T-helper 2 cell treated with Interferon-gamma antibody and Interleukin-4, amounts not matched to agents 5 μg/mL and 100 μg/mL, for 36 hours (primary cell): Measurements from ENCODE around the gene CNNM4.

Experiments
- DNase-seq: peaks from one replicate; pipeline ENCODE4 v3.0.0; 2021; ENCODE audit warnings: low spot score
- H3K27ac Mint-ChIP-seq: one replicate; pipeline ENCODE4 v1.8.0; 2021; ENCODE audit warnings: mild to moderate bottlenecking, mixed read lengths
- H3K27me3 Mint-ChIP-seq: one replicate; pipeline ENCODE4 v1.8.0; 2021; ENCODE audit warnings: low read depth, mixed read lengths
- H3K36me3 Mint-ChIP-seq: one replicate; pipeline ENCODE4 v1.8.0; 2021; ENCODE audit warnings: low read depth, mixed read lengths
- H3K4me1 Mint-ChIP-seq: one replicate; pipeline ENCODE4 v1.8.0; 2021; ENCODE audit warnings: low read depth, mixed read lengths
- H3K4me3 Mint-ChIP-seq: one replicate; pipeline ENCODE4 v1.8.0; 2022; ENCODE audit warnings: mild to moderate bottlenecking, moderate library complexity, mixed read lengths
- H3K9me3 Mint-ChIP-seq: one replicate; pipeline ENCODE4 v1.8.0; 2021; ENCODE audit warnings: mixed read lengths

The CNNM4 gene

DNA sequence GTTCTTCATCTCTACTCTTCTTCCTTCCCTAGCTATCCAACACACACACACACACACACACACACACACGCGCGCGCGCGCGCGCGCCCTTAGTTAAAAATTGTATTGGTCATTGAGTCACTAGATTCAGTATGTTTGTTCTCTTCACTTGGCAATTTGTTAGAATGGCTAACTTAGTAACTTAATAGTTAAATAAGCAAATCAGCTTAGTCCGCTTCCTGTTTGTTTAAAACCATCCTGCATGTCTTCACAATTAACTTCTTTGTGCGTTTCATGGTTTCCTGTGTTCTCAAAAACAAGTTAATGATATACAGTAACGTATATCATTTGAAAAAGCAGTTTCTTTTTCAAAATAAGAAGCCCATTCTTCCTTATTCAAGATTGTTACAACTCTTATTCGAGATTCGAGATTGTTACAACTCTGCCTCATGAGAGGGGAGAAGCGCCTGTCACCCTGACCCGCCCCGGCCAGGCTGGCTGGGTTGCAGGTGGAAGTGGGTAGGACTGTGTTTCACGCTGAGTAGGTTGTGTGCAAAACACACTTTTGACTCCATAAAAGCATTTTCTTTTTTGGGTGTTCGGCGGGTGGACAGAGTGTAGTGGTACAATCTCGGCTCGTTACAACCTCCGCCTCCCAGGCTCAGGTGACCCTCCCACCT lies 45.9 kb downstream of the CNNM4 start:
- H3K4me3 Mint-ChIP-seq, result peak overlapping the region; percentile 69
- H3K9me3 Mint-ChIP-seq, result no peaks in the 10 kb centered on the region
- H3K36me3 Mint-ChIP-seq, result peaks cover 7% of the 10 kb centered on the region
- H3K4me1 Mint-ChIP-seq, result peaks cover 11% of the 10 kb centered on the region
- H3K27me3 Mint-ChIP-seq, result no peaks in the 10 kb centered on the region
- no peak for DNase-seq
- H3K27ac Mint-ChIP-seq, result peak overlapping the region; percentile 83

DNA sequence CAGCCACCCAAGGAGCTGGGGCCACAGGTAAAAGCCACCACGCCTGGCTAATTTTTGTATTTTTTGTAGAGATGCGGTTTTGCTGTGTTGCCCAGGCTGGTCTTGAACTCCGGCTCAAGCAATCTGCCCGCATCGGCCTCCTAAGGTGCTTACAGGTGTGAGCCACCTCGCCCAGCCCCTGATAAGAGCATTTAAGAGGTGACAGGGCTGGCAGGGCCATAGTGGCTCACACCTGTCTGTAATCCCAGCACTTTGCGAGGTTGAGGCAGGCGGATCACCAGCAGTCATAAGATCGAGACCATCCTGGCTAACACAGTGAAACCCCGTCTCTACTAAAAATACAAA lies 46.4 kb downstream of the CNNM4 start:
- H3K4me3 Mint-ChIP-seq, result peak overlapping the region; percentile 69
- H3K27ac Mint-ChIP-seq, result peak overlapping the region; percentile 83
- H3K9me3 Mint-ChIP-seq, result no peaks in the 10 kb centered on the region
- H3K36me3 Mint-ChIP-seq, result peaks cover 7% of the 10 kb centered on the region
- DNase-seq, result no peak
- H3K4me1 Mint-ChIP-seq, result peaks cover 11% of the 10 kb centered on the region
- no peaks in the 10 kb centered on the region for H3K27me3 Mint-ChIP-seq

GRCh38 chr2:96808176-96808837 lies 47.6 kb downstream of the CNNM4 start:
- Mint-ChIP-seq H3K4me3 (no peak overlapping the region), H3K27ac (peak overlapping the region; percentile 34), H3K27me3 (no peaks in the 10 kb centered on the region), H3K9me3 (no peaks in the 10 kb centered on the region), H3K36me3 (peaks cover 7% of the 10 kb centered on the region), H3K4me1 (peaks cover 15% of the 10 kb centered on the region)
- DNase-seq, result no peak

DNA sequence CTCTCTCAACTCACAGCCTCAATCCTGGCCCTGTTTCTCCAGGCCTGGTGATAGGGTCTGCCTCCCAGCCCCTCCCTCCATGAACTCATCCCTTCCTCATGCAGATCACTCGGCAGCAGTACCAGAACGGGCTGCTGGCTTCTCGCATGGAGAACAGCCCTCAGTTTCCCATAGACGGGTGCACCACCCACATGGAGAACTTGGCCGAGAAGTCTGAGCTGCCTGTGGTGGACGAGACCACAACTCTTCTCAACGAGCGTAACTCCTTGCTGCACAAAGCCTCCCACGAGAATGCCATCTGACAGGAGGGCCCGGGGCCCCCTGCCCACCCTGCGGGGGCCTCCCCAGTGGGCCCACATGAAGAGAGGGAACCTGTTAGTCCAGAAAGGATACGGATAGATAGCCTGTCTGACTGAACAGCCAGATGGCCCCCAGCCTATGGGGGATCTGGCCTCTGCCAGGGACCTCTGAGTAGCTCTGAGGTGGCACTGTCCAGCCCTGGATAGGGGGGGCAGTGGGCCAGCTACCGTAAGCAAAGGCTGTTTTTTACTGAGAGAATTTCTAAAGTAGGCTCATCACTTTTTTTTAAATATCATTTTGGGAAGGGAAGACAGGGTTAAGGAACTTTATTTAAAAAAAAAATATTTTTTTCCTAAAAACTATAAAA lies 48.6 kb downstream of the CNNM4 start:
- peaks cover 7% of the 10 kb centered on the region for H3K36me3 Mint-ChIP-seq
- no peak overlapping the region for H3K27ac Mint-ChIP-seq
- H3K4me3 Mint-ChIP-seq, result no peak overlapping the region
- DNase-seq, result no peak
- H3K4me1 Mint-ChIP-seq, result peaks cover 18% of the 10 kb centered on the region
- H3K27me3 Mint-ChIP-seq, result no peaks in the 10 kb centered on the region
- no peaks in the 10 kb centered on the region for H3K9me3 Mint-ChIP-seq

DNA sequence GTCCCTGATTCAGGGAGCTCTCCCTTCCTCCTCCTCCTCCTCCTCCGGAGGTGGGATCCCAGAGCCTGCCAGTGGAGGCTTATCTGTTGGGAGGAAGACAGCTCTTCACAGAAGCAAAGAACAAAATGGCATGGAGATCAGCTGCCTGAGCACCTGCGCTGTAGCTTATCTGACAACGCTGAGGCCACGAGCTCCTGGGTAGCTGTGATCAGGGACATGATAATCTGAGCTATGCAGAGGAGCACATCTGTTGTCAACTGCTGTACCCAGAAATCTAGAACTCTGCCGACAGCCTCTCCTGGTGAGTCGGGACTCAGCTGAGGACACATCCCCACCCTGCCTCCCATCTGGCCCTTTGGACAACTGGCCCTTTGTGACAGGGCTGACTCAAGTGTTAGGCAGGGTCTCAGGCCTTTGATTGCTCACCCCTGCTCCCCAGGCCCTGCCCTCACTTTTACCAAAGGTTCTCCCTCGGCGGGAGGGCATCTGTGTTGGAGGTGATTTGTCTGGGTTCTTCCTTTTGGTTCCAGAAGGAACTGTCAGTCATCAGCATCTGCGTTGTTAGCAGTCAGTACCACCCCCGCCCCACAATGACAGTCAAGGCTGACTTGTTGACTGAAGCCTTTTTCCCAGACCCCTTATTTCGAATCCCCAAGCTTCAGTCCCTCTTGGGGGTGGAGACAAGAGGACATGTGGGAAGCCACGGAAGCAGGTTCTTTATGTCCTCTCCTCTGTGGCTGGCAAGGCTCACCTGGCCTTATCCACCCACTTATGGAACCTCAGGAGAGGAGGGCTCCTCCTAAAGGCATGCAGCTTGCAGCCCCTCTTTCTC lies 49.5 kb downstream of the CNNM4 start:
- H3K4me1 Mint-ChIP-seq, result peaks cover 22% of the 10 kb centered on the region
- no peaks in the 10 kb centered on the region for H3K9me3 Mint-ChIP-seq
- H3K27me3 Mint-ChIP-seq, result no peaks in the 10 kb centered on the region
- no peak overlapping the region for H3K27ac Mint-ChIP-seq
- peaks cover 7% of the 10 kb centered on the region for H3K36me3 Mint-ChIP-seq
- DNase-seq, result no peak
- no peak overlapping the region for H3K4me3 Mint-ChIP-seq

- no peak for DNase-seq
- no peak overlapping the region for H3K27ac Mint-ChIP-seq
- H3K27me3 Mint-ChIP-seq, result no peaks in the 10 kb centered on the region
- H3K4me3 Mint-ChIP-seq, result no peak overlapping the region
- peaks cover 27% of the 10 kb centered on the region for H3K4me1 Mint-ChIP-seq
- H3K36me3 Mint-ChIP-seq, result peaks cover 7% of the 10 kb centered on the region
- no peaks in the 10 kb centered on the region for H3K9me3 Mint-ChIP-seq
Observed at GRCh38 chr2:96810783-96811192, 50.1 kb downstream of the CNNM4 start.

- H3K27me3 Mint-ChIP-seq, result no peaks in the 10 kb centered on the region
- DNase-seq, result no peak
- H3K4me3 Mint-ChIP-seq, result no peak overlapping the region
- peaks cover 3% of the 10 kb centered on the region for H3K36me3 Mint-ChIP-seq
- peaks cover 18% of the 10 kb centered on the region for H3K4me1 Mint-ChIP-seq
- H3K9me3 Mint-ChIP-seq, result no peaks in the 10 kb centered on the region
- H3K27ac Mint-ChIP-seq, result no peak overlapping the region
Observed at GRCh38 chr2:96811917-96812316, 51.2 kb downstream of the CNNM4 start.

- Mint-ChIP-seq H3K27ac (no peak overlapping the region), H3K4me3 (no peak overlapping the region), H3K9me3 (no peaks in the 10 kb centered on the region), H3K27me3 (no peaks in the 10 kb centered on the region), H3K4me1 (peaks cover 30% of the 10 kb centered on the region), H3K36me3 (peaks cover 15% of the 10 kb centered on the region)
- no peak for DNase-seq
Observed at GRCh38 chr2:96813656-96814055, 53.0 kb downstream of the CNNM4 start.

GRCh38 chr2:96815326-96816126 lies 54.8 kb downstream of the CNNM4 start:
- peak overlapping the region; percentile 92 for H3K4me3 Mint-ChIP-seq
- no peaks in the 10 kb centered on the region for H3K9me3 Mint-ChIP-seq
- H3K36me3 Mint-ChIP-seq, result peaks cover 25% of the 10 kb centered on the region
- DNase-seq, result peak; percentile 36
- H3K27ac Mint-ChIP-seq, result peak overlapping the region; percentile 51
- H3K27me3 Mint-ChIP-seq, result no peaks in the 10 kb centered on the region
- H3K4me1 Mint-ChIP-seq, result peaks cover 48% of the 10 kb centered on the region

- Mint-ChIP-seq H3K4me1 (peaks cover 54% of the 10 kb centered on the region), H3K27me3 (no peaks in the 10 kb centered on the region), H3K27ac (peak within 1 kb of the TSS; percentile 51), H3K9me3 (no peaks in the 10 kb centered on the region), H3K36me3 (peaks cover 30% of the 10 kb centered on the region), H3K4me3 (peak within 1 kb of the TSS; percentile 92)
- DNase-seq, result peak; percentile 98
Observed at GRCh38 chr2:96816127-96816835, 55.6 kb downstream of the CNNM4 start, which contains the start of gene CNNM3. TSS of gene CNNM3 (plus strand) at chr2:96816268. CDS start at chr2:96816278, 10 bp downstream.

GRCh38 chr2:96816836-96817702 lies 56.4 kb downstream of the CNNM4 start:
- peak overlapping the region; percentile 79 for H3K4me3 Mint-ChIP-seq
- no peak for DNase-seq
- H3K27me3 Mint-ChIP-seq, result no peaks in the 10 kb centered on the region
- peak overlapping the region; percentile 20 for H3K27ac Mint-ChIP-seq
- no peaks in the 10 kb centered on the region for H3K9me3 Mint-ChIP-seq
- peaks cover 31% of the 10 kb centered on the region for H3K36me3 Mint-ChIP-seq
- peaks cover 59% of the 10 kb centered on the region for H3K4me1 Mint-ChIP-seq

GRCh38 chr2:96817882-96818281 lies 57.2 kb downstream of the CNNM4 start:
- peak overlapping the region; percentile 79 for H3K4me3 Mint-ChIP-seq
- no peak for DNase-seq
- peaks cover 56% of the 10 kb centered on the region for H3K4me1 Mint-ChIP-seq
- no peaks in the 10 kb centered on the region for H3K27me3 Mint-ChIP-seq
- peaks cover 35% of the 10 kb centered on the region for H3K36me3 Mint-ChIP-seq
- H3K9me3 Mint-ChIP-seq, result no peaks in the 10 kb centered on the region
- H3K27ac Mint-ChIP-seq, result peak overlapping the region; percentile 53
